Spleen (tissue), 11 donors: ENCODE results near the gene FKBP7. TPM values are rescaled to one million over a fixed set of nuclear protein-coding genes. Genes with fewer than 3 reads are reported as not detected.

Source experiments
- DNase-seq: peaks from one replicate; pipeline ENCODE4 v3.0.0-alpha.2; 2020
- H3K27ac ChIP-seq, 8 donors: fragments of 200-600 bp; sonication (generic) in 7 of 8; 1 replicate in 4 of 8; 2 replicates in 4 of 8; pipeline versions ENCODE4 v1.5.0 to v1.8.0; 2016 to 2021; ENCODE audit warnings: inconsistent platforms in 4 of 8, mild to moderate bottlenecking in 4 of 8, moderate library complexity in 1 of 8
- H3K27me3 ChIP-seq, 7 donors: fragments of 200-600 bp; sonication (generic) in 6 of 7; replicated peaks in 1 of 7; 1 replicate in 4 of 7; 2 replicates in 3 of 7; pipeline versions ENCODE4 v1.5.0 to v1.8.0; 2016 to 2021; ENCODE audit warnings: inconsistent platforms in 3 of 7, mild to moderate bottlenecking in 1 of 7
- H3K36me3 ChIP-seq, 6 donors: fragments of 200-600 bp; sonication (generic) in 5 of 6; 1 replicate in 4 of 6; 2 replicates in 2 of 6; pipeline versions ENCODE4 v1.5.0 to v1.8.0; 2016 to 2021; ENCODE audit warnings: inconsistent platforms in 2 of 6
- H3K4me1 ChIP-seq, 6 donors: fragments of 200-600 bp; sonication (generic) in 5 of 6; 1 replicate in 3 of 6; 2 replicates in 3 of 6; pipeline versions ENCODE4 v1.5.0 to v1.8.0; 2016 to 2021; ENCODE audit warnings: inconsistent platforms in 3 of 6
- H3K4me3 ChIP-seq, 8 donors: fragments of 200-600 bp; sonication (generic) in 7 of 8; 1 replicate in 4 of 8; 2 replicates in 4 of 8; pipeline versions ENCODE4 v1.5.0 to v1.8.0; 2016 to 2021; ENCODE audit warnings: inconsistent platforms in 4 of 8, mild to moderate bottlenecking in 4 of 8, moderate library complexity in 2 of 8
- H3K9me3 ChIP-seq, 8 donors: fragments of 200-600 bp; sonication (generic) in 7 of 8; 1 replicate in 4 of 8; 2 replicates in 4 of 8; pipeline versions ENCODE4 v1.5.0 to v1.8.0; 2016 to 2021; ENCODE audit warnings: inconsistent platforms in 4 of 8
- POLR2A ChIP-seq, 3 donors: fragments of 450-650 bp; IDR thresholded peaks; one replicate each; pipeline ENCODE4 v1.5.1; 2017; ENCODE audit warnings: antibody characterized with exemption in 3 of 3, mild to moderate bottlenecking in 1 of 3
- POLR2AphosphoS5 ChIP-seq, 3 donors: sonication (generic); formaldehyde crosslinking; IDR thresholded peaks; one replicate each; pipeline ENCODE4 v1.5.1; 2017; ENCODE audit warnings: antibody characterized with exemption in 3 of 3
- WGBS, 5 donors: extraction: QIAGEN DNeasy Blood & Tissue Kit in 3 of 5; methylation state at CpG; one replicate each; pipeline versions ENCODE4 v1.1.5 to v1.1.7; 2013 to 2018; 5-methylcytosine and 5-hydroxymethylcytosine counted together
- intact Hi-C: fragments of 100-400 bp; cut with DNase I; formaldehyde crosslinking; loops from one replicate; pipeline ENCODE4 v1.15.0; 2023; ENCODE audit warnings: low total_unique reads
- polyA plus RNA-seq, 3 donors: library from polyadenylated mRNA; stranded (reverse); fragments of 200-250 nt; gene quantifications; one replicate each; pipeline ENCODE4 v1.2.1, GENCODE V29; 2013
- total RNA-seq, 7 donors: library from RNA; depleted of rRNA in 3 of 7; stranded (reverse); fragments of >200 nt in 3 of 7; fragmentation: NEBNext Ultra II Directional in 4 of 7; extraction: Animal tissue kit (Norgen Biotek cat#: 25700) in 4 of 7; gene quantifications; one replicate each; pipeline versions ENCODE4 v1.1.0 to v1.2.1, GENCODE V29; 2016 to 2021
- TF ChIP-seq, protein P1 (sequence below), 11 experiments: fragments of 200-600 bp in 7 of 11; fragments of 450-650 bp in 4 of 11; sonication (generic) in 4 of 11; IDR thresholded peaks in 8 of 11; conservative IDR thresholded peaks in 3 of 11; 1 replicate in 7 of 11; 2 replicates in 4 of 11; pipeline versions ENCODE4 v1.4.0 to v1.8.0; 2016 to 2021; ENCODE audit warnings: antibody characterized with exemption in 11 of 11, inconsistent platforms in 4 of 11, mild to moderate bottlenecking in 1 of 11
- donor health status: healthy with polysubstance abuse.
- donor health status: DM: no; HTN: no; CAD: no; lungs with moderate emphysema.
- donor health status: DM: no; HTN: no; CAD: no.
- donor health status: Bipolar disorder and iron deficiency.
- donor health status: healthy.
- donor health status: DM: no; HTN: no; CAD: no.
- donor health status: DM: yes; HTN: yes; CAD: no.

Gene FKBP7
- total and polyA plus RNA-seq, 10 donors = 1.8 to 5.8 (median 3.6) TPM

DNA sequence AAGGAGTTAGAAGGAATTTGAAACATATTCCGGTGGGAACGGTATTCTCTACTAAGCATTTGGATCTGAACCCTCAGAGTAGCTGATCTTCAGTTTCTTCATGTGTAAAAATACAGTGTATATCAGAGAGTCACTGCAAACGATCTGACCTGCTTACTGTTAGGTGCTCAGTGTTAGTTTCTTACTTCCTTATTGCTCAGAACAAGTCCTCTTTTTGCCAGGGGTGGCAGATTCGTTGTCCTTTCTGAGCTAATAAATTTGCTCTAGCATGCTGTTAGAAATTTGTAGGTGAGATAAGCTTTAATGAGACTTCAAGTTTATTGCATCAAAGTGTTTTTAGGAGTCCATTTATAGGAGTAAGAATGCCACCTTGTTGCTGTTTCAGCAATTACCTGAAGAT, 17.6 kb upstream of the FKBP7 start:
- Histone ChIP-seq H3K36me3 (peaks cover 3 to 100% (median 81%) of the 10 kb centered on the region in 6 donors), H3K27ac (no peak overlapping the region), H3K9me3 (no peaks in the 10 kb centered on the region), H3K27me3 (no peaks in the 10 kb centered on the region), H3K4me3 (no peak overlapping the region), H3K4me1 (no peaks in the 10 kb centered on the region)
- TF ChIP-seq POLR2AphosphoS5 (IDR thresholded peaks at IDR 0.05) (no peak), POLR2A (IDR thresholded peaks at IDR 0.05) (no peak)
- TF ChIP-seq, protein P1, sequence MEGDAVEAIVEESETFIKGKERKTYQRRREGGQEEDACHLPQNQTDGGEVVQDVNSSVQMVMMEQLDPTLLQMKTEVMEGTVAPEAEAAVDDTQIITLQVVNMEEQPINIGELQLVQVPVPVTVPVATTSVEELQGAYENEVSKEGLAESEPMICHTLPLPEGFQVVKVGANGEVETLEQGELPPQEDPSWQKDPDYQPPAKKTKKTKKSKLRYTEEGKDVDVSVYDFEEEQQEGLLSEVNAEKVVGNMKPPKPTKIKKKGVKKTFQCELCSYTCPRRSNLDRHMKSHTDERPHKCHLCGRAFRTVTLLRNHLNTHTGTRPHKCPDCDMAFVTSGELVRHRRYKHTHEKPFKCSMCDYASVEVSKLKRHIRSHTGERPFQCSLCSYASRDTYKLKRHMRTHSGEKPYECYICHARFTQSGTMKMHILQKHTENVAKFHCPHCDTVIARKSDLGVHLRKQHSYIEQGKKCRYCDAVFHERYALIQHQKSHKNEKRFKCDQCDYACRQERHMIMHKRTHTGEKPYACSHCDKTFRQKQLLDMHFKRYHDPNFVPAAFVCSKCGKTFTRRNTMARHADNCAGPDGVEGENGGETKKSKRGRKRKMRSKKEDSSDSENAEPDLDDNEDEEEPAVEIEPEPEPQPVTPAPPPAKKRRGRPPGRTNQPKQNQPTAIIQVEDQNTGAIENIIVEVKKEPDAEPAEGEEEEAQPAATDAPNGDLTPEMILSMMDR (IDR thresholded peaks at IDR 0.05 in 8 of 11, conservative IDR thresholded peaks at IDR 0.05 in 3 of 11) = no peak
- intact Hi-C loops = no loop called here
- no peak for DNase-seq
- 81 to 90% (median 87%) methylated on average over 4 of the region's 4 CpGs for WGBS, 5 donors

DNA sequence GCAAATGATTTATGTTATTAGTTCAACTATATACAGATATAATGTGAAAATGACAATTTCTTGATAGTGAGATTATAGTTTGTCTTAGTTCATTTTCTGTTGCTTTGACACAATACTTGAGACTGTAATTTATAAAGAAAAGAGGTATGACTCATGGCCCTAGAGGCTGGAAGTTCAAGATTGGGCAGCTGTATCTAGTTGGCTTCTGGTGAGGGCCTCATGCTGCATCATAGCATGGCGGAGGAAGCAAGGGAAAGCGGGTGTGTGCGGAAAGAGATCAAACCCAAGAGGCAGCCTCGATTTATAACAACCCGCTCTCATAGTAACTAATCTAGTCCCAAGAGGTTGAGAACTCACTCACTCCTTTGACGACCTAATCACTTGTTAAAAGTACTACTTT, 13.2 kb upstream of the FKBP7 start:
- 80 to 98% (median 96%) methylated on average over 6 of the region's 6 CpGs for WGBS, 5 donors
- no peak overlapping the region for H3K4me3 ChIP-seq
- intact Hi-C loops = no loop called here
- no peaks in the 10 kb centered on the region for H3K9me3 ChIP-seq
- no peaks in the 10 kb centered on the region for H3K27me3 ChIP-seq
- no peak overlapping the region for H3K27ac ChIP-seq
- no peak for DNase-seq
- H3K36me3 ChIP-seq = peaks cover 3 to 98% (median 62%) of the 10 kb centered on the region in 6 donors
- H3K4me1 ChIP-seq = no peaks in the 10 kb centered on the region
- TF ChIP-seq, protein P1 (IDR thresholded peaks at IDR 0.05 in 8 of 11, conservative IDR thresholded peaks at IDR 0.05 in 3 of 11) = no peak
- TF ChIP-seq POLR2A (IDR thresholded peaks at IDR 0.05) = no peak
- no peak for TF ChIP-seq POLR2AphosphoS5 (IDR thresholded peaks at IDR 0.05)

DNA sequence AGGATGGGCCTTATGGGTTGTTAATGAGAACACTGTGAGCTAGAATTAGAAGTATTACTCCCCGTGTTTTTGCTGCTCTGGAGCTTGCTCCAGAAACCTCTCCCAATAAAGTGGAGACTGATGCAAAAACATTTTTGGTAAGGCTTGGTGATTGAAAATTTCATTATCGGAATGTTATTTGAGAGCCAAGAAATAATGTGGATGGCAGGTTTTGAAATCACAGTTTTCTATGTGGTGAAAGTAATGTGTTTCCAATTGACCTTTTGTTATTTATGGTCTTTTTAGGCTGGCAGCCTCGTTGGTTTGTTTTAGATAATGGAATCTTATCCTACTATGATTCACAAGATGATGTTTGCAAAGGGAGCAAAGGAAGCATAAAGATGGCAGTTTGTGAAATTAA, 7.0 kb upstream of the FKBP7 start:
- WGBS, 5 donors = 76 to 92% (median 87%) methylated on average over 3 of the region's 3 CpGs
- TF ChIP-seq POLR2AphosphoS5 (IDR thresholded peaks at IDR 0.05) (no peak), POLR2A (IDR thresholded peaks at IDR 0.05) (no peak)
- TF ChIP-seq, protein P1 (IDR thresholded peaks at IDR 0.05 in 8 of 11, conservative IDR thresholded peaks at IDR 0.05 in 3 of 11) = no peak
- Histone ChIP-seq H3K27me3 (no peaks in the 10 kb centered on the region), H3K4me1 (peaks cover 21 to 53% (median 36%) of the 10 kb centered on the region in 6 donors), H3K27ac (no peak overlapping the region), H3K4me3 (no peak overlapping the region), H3K9me3 (no peaks in the 10 kb centered on the region), H3K36me3 (peaks cover 0 to 47% (median 12%) of the 10 kb centered on the region in 6 donors)
- intact Hi-C loops = no loop called here
- no peak for DNase-seq

DNA sequence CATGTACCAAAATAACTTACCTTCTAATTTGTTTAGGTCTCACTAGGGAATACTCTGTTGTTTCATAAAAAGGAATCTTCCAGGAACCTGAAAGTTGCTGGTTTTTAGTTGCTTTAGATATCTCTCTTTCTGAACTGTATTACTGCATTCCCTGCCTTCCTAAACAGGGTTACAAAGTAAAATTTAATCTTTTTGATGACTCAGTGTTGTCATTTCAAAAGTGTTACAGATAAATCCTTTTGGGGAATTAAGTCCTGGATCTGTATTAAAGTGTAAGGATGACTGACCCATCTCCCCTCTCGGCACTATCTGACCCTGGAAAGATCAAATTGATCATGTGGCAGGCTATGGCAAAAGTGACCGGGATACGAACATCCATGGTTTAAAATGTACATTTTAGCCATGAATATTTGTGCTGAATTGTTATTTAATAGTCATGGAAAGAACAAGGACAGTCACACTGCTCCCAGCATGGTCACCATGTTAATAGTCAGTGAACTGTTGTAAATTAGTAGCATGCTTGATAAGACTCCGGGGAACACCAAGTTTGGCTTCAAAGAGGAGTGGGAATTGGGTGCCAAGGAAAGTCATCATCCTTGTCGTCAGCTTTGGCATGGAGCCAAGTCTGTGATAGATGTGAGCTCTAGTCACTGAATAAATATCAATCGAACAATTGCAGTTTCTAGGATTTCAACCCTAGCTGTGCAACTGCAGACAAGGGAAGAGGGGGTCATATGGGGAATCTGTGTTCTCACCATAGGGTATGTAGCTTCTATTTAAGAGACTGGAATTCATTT, 6.0 kb upstream of the FKBP7 start:
- H3K27me3 ChIP-seq = no peaks in the 10 kb centered on the region
- H3K4me1 ChIP-seq = peaks cover 27 to 60% (median 43%) of the 10 kb centered on the region in 6 donors
- peaks cover 0 to 38% (median 7%) of the 10 kb centered on the region in 6 donors for H3K36me3 ChIP-seq
- no peak overlapping the region for H3K27ac ChIP-seq
- H3K9me3 ChIP-seq = no peaks in the 10 kb centered on the region
- no peak for TF ChIP-seq POLR2A (IDR thresholded peaks at IDR 0.05)
- TF ChIP-seq, protein P1 (IDR thresholded peaks at IDR 0.05 in 8 of 11, conservative IDR thresholded peaks at IDR 0.05 in 3 of 11) = no peak
- TF ChIP-seq POLR2AphosphoS5 (IDR thresholded peaks at IDR 0.05) = no peak
- H3K4me3 ChIP-seq = no peak overlapping the region
- no peak for DNase-seq
- intact Hi-C loops = no loop called here
- WGBS, 5 donors = 74 to 87% (median 78%) methylated on average over 6 of the region's 6 CpGs
